IPS-15b (cell line): ENCODE measurements around the gene ZNF716.
"Not testable (repeated sequence)": the region's sequence is repeated elsewhere in the genome, so short reads cannot be mapped to it uniquely, and the experiment has no call there.

Source experiments
- H3K27me3 ChIP-seq: one replicate; pipeline ENCODE4 v1.6.1; 2013; ENCODE audit warnings: low read length; ENCODE audit not compliant: control insufficient read depth, insufficient read depth
- H3K36me3 ChIP-seq: one replicate; pipeline ENCODE4 v1.6.1; 2013; ENCODE audit warnings: low read length; ENCODE audit not compliant: control insufficient read depth, insufficient read depth
- H3K4me1 ChIP-seq: one replicate; pipeline ENCODE4 v1.6.1; 2013; ENCODE audit warnings: mild to moderate bottlenecking, low read length; ENCODE audit not compliant: control insufficient read depth, insufficient read depth
- H3K4me3 ChIP-seq: one replicate; pipeline ENCODE4 v1.5.1; 2013; ENCODE audit warnings: low read depth, low read length
- H3K9ac ChIP-seq: one replicate; pipeline ENCODE4 v1.6.1; 2013; ENCODE audit warnings: low read depth, mild to moderate bottlenecking, low read length
- H3K9me3 ChIP-seq: one replicate; pipeline ENCODE4 v1.6.1; 2013; ENCODE audit warnings: mild to moderate bottlenecking, low read length; ENCODE audit not compliant: control insufficient read depth, insufficient read depth

The ZNF716 gene

DNA sequence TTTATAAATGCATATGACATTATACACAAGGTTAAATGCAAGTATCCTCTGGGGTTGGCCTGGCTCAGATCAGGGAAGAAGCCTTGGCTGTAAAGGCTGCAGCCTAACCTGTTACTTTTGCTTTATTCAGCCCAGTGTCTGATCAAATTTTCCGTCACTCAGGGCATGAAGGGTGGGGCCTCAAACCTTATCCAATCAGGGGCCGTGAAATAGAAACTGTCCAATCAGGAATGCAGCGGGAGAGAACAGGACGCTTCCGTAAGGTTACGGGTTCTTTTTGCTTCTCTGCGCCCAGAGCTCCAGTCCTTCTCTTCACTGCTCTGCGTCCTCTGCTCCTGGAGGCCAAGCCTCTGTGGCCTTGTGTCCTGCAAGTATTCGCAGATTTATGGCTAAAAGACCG, at the start of gene ZNF716:
ZNF716 (plus strand) TSS at position 274 of the 400 bp plus-strand sequence; CDS start at position 386, 112 bp downstream.
- no peak within 1 kb of the TSS for H3K9ac ChIP-seq

DNA sequence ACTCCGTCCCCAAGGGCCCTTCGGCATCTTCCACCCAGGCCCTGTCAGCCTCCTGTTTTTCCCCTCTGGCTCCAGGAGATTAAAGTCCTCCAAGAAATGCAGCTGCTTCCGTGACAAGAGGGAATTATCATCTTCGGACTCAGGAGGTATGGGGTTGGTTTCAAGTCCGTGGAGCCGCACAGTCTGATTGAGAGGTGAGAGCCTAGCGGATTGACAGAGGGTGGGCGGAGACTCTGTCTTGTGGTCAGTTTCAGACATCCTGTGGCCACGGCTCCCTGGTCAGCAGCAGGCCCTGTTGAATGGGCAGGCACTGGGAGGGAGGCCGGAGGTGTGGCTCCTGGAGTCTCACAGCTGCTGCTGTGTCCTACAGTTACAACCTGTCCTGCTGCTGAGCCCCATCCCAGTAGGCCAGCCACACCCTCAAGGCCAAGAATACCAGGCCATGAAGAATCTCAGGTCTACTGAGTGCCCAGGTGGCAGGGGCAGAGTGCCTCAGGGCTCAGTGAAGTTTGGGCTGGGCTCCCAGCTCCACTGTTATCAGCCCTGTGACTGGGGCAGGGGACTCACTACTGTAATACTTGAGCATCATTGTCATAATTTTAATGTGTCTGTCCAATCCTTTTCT, 49.3 kb upstream of the ZNF716 start:
- Histone ChIP-seq H3K9ac (no peak overlapping the region), H3K4me1 (no peaks in the 10 kb centered on the region), H3K36me3 (no peaks in the 10 kb centered on the region), H3K27me3 (no peaks in the 10 kb centered on the region), H3K4me3 (no peak overlapping the region), H3K9me3 (peaks cover 12% of the 10 kb centered on the region)

More for the DNA sequence above, at the start of gene ZNF716:
- Histone ChIP-seq H3K36me3 (no peaks in the 10 kb centered on the region), H3K4me3 (no peak within 1 kb of the TSS), H3K27me3 (no peaks in the 10 kb centered on the region), H3K4me1 (no peaks in the 10 kb centered on the region), H3K9me3 (peaks cover 8% of the 10 kb centered on the region)

DNA sequence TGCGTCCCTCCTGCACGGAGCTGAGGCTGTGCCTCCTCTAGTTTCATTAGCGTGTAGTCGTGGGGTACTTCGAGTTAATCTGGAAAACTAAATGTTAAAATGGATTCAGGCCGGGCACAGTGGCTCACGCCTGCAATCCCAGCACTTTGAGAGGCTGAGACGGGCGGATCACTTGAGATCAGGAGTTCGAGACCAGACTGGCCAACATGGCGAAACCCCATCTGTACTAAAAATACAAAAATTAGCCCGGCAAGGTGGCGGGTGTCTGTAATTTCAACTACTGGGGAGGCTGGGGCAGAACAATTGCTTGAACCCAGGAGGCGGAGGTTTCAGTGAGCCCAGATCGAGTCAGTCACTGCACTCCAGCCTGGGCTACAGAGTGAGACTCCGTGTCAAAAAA, 46.9 kb upstream of the ZNF716 start:
- H3K4me1 ChIP-seq, H3K27me3 ChIP-seq, H3K9me3 ChIP-seq, H3K36me3 ChIP-seq, H3K4me3 ChIP-seq, H3K9ac ChIP-seq: not testable (repeated sequence)

DNA sequence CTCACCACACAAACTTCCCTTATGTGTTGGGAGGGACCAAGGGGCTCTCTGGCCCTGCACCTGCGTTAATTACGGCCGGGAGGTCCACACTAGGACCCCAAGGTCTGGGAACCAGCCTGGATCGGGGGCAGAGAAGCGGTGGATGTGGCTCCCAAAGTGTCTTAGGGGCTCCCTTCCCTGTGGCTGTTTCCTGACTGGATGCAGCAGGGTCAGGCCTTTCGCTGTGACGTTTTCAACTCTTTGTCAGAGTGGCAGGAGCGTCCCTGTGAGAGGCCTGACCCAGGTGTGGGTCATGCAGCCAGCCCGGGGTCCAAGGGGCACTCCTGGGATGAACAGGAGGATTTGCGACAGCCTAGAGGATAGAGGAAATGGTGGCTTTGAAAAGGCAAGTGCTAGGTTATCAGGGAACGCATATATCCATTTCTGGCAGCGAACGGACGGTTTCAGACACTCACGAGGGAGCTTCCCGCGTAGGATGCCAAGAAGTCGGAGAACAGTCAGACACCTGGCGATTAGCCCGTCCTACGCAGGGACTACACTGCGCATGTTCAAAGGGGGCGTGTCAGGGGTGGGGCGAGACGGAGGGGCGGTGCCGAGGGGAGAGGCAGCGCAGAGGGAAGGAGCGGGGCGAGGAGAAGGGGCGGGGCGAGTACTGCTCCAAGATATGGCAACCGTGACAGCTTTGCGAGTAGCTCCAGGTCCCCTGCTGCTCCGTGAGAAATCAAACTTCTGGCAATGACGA, 46.2 kb upstream of the ZNF716 start:
- no peaks in the 10 kb centered on the region for H3K27me3 ChIP-seq
- peaks cover 7% of the 10 kb centered on the region for H3K9me3 ChIP-seq
- H3K36me3 ChIP-seq: no peaks in the 10 kb centered on the region
- H3K4me1 ChIP-seq: no peaks in the 10 kb centered on the region
- no peak overlapping the region for H3K9ac ChIP-seq
- H3K4me3 ChIP-seq: no peak overlapping the region

DNA sequence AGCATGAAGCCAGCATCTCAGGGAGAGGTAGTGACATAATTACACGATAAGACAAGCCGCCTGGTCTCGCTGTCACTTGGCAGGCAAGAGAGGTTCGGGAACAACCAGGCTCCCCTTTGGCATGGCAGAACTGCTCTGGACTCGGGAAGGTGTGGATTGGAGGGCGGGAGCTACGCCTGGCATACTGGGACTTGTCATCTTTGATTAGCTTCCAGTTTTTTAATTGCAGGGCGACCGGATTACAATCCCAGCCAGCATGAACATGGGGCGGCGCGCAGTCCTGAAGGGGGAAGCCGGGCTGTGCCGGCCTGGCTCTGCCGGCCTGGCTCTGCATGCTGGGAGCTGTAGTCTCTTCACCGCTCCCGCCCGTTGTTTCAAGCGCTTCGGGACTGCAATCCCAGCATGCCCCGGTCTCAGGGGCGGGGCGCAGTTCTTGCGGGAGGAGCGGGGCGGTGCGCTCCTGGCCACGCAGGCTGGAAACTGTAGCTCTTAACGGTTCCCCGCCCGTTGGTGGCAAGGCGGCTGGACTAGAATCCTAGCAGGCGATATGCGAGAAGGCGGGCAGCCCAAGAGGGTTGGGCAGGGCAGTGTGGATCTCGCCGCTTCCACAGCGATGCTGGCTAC, 45.5 kb upstream of the ZNF716 start:
- no peaks in the 10 kb centered on the region for H3K4me1 ChIP-seq
- no peaks in the 10 kb centered on the region for H3K36me3 ChIP-seq
- peaks cover 7% of the 10 kb centered on the region for H3K9me3 ChIP-seq
- H3K27me3 ChIP-seq: no peaks in the 10 kb centered on the region
- H3K4me3 ChIP-seq: no peak overlapping the region
- no peak overlapping the region for H3K9ac ChIP-seq

DNA sequence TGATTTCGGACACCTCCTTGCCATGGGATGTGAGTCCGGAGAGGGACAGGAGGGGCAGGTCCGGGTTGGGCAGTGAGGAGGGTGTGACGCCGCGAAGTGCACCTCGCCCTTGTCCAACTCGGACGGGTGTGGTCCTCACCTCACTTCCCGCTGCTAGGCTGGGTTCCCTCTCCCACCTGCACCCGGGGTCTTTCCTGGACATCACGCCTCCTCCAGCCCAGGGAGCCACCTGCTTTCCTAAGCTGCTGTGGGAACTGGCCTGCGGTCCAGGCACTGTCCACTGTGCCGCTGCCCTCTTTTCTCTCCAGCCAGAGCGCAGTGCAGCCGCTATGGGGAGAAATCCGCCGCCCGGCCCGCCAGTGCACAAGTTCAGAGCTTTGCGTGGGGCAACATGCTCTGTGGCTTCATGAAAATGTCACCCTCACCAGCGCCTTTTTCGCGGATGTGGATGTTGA, 45.0 kb upstream of the ZNF716 start:
- no peaks in the 10 kb centered on the region for H3K4me1 ChIP-seq
- H3K27me3 ChIP-seq: no peaks in the 10 kb centered on the region
- H3K9ac ChIP-seq: no peak overlapping the region
- H3K4me3 ChIP-seq: no peak overlapping the region
- H3K36me3 ChIP-seq: no peaks in the 10 kb centered on the region
- peaks cover 7% of the 10 kb centered on the region for H3K9me3 ChIP-seq

DNA sequence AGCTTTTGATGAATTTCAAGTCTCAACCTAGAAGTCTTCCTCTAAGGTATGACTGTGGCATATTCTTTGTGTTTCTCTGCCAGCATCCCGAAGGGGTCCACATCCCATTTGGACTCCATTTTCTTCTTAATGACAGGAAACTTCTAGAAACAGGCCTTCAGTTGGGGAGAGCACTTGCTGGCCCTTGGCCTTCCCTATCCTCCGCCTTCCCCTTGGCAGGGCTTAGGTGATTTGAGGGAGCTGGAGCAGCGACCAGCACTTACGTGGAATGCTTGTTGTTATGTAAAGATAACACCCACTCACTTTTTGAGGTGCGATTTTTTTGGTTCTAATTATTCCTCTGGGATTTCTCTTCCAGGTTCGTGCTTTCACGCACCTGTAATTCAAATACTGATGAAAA, 42.9 kb upstream of the ZNF716 start:
- H3K9me3 ChIP-seq: peaks cover 16% of the 10 kb centered on the region
- H3K9ac ChIP-seq: no peak overlapping the region
- H3K4me1 ChIP-seq: no peaks in the 10 kb centered on the region
- H3K27me3 ChIP-seq: no peaks in the 10 kb centered on the region
- no peak overlapping the region for H3K4me3 ChIP-seq
- H3K36me3 ChIP-seq: no peaks in the 10 kb centered on the region

DNA sequence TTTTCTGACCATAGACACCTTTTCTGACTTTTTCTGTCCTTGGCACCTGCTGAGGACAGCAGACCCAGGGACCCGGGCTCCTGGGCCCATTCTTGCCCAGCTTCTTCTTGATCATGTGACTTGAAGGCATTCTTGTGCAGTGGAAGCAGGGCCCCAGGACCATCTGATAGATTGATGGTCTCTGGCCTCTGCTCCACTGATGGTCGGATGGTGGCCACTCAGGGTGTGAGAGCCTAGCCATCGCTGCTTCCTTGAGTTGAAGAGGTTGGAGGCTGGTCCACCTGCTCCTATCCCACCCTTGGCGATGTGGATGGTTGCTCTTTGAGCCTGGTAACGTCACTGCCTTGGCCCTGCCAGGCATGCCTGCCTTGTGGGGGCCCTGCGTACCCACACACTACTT, 37.8 kb upstream of the ZNF716 start:
- H3K9me3 ChIP-seq: peaks cover 23% of the 10 kb centered on the region

DNA sequence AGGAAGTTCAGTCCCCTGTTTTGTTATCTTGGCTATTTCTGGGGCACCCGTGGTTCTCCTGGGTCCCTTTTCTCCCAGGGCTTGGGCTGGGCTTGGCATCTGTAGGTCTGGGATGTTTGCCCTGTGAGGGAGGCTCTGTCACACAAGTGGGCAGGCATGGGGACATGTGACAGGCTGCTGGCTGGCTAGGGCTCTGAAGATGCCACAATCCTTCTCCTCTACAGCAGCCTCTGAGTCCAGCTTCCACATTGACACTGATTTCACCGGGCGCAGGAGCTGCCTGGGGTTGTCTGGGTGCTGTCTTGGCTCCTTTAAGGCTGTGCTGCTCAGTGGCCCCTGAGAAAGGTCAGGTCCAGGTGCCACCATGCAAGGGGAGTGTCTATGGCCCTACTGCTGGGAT, 37.4 kb upstream of the ZNF716 start:
- H3K4me1 ChIP-seq: no peaks in the 10 kb centered on the region
- no peaks in the 10 kb centered on the region for H3K36me3 ChIP-seq
- H3K4me3 ChIP-seq: no peak overlapping the region
- H3K27me3 ChIP-seq: no peaks in the 10 kb centered on the region
- peaks cover 23% of the 10 kb centered on the region for H3K9me3 ChIP-seq
- H3K9ac ChIP-seq: no peak overlapping the region

More for the DNA sequence above, 37.8 kb upstream of the ZNF716 start:
- Histone ChIP-seq H3K27me3 (no peaks in the 10 kb centered on the region), H3K9ac (no peak overlapping the region), H3K4me1 (no peaks in the 10 kb centered on the region), H3K4me3 (no peak overlapping the region), H3K36me3 (no peaks in the 10 kb centered on the region)

DNA sequence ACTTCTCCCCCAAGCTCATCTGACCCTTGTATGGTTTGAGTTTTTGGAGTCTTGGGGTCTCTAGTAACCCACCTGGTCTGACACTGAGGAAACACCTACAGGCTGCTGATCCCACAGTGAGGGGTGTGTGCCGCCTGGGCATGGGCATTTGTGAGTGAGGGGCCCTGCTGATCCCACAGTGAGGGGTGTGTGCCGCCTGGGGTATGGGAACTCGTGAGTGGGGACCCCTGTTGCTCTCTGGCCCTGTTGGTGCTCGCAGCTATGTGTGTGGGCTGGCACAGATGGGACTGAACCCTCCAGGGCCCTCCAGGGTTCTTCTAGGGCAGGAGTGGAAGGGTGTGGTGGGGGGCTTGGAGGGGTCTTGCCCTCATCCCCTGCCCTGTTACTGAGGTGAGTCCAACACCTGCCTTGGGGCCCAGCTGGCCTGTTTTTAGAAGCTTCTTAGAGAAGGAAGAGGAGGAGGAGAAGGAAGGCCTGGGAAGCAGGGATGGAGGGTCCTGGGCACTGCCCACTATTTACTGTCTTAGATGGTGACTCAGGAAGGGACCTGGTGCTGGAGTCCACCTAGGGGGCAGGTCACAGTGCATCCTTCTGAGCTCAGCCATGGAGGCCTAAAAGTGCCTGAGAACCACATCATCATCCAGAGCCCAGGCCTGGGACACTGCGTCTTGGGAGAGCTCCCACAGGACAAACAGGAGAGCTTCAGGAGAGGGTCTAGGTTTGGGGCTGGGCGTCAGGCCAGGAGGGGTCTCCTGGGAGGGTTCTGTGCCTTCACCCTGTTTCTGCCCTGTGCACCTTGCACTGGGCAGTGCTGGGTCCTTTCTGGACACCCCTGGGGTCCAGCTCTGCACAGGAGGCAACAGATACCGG, 36.2 kb upstream of the ZNF716 start:
- Histone ChIP-seq H3K9ac (no peak overlapping the region), H3K4me3 (no peak overlapping the region), H3K27me3 (no peaks in the 10 kb centered on the region), H3K36me3 (no peaks in the 10 kb centered on the region), H3K4me1 (no peaks in the 10 kb centered on the region), H3K9me3 (peaks cover 23% of the 10 kb centered on the region)

DNA sequence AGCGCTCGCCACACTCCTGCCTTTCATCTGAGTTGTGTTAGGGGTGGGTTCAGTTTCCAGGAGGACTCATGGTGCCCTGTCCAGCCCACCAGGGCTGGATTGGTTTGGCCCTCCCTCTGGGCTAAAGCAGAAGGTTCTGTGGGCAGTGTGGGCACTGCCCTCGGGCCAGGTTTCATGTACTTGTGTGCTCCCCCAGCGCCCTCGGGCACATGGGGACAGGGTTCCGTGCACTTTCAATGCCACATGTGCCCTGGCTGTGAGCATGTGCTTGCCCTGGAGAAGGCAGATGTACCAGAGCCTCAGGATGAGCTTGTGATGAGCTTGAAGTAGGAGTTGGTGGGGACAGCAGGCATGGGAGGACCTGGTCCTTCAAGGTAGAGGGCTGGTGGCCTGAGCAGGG, 35.6 kb upstream of the ZNF716 start:
- no peaks in the 10 kb centered on the region for H3K4me1 ChIP-seq
- no peaks in the 10 kb centered on the region for H3K36me3 ChIP-seq
- H3K27me3 ChIP-seq: no peaks in the 10 kb centered on the region
- H3K4me3 ChIP-seq: no peak overlapping the region
- H3K9ac ChIP-seq: no peak overlapping the region
- H3K9me3 ChIP-seq: peaks cover 23% of the 10 kb centered on the region
